HepG2 (cell line): ENCODE measurements around the gene RASD1. TPM values are rescaled to one million over a fixed set of nuclear protein-coding genes. Genes with fewer than 3 reads are reported as not detected.

ENCODE experiments used
- ELF3 ChIP-seq: IDR thresholded peaks from 2 replicates; pipeline ENCODE4 v1.6.1; 2016; ENCODE audit warnings: missing genetic modification reagents, missing compliant biosample characterization
- FOXA3 ChIP-seq: IDR thresholded peaks from 2 replicates; pipeline ENCODE4 v1.6.1; 2016; ENCODE audit warnings: missing genetic modification reagents, missing compliant biosample characterization
- GLI4 ChIP-seq: sonication (generic); formaldehyde crosslinking; IDR thresholded peaks from 2 replicates; pipeline ENCODE4 v1.5.1; 2020; ENCODE audit warnings: missing genetic modification reagents, mild to moderate bottlenecking, moderate library complexity, borderline replicate concordance
- HNRNPH1 ChIP-seq: fragments of 200-400 bp; formaldehyde crosslinking; optimal IDR thresholded peaks from 2 replicates; pipeline ENCODE3; 2017; ENCODE audit warnings: mild to moderate bottlenecking, low read depth, low read length
- NKX3-1 ChIP-seq: sonication (generic); formaldehyde crosslinking; IDR thresholded peaks from 2 replicates; pipeline ENCODE4 v1.5.0; 2020; ENCODE audit warnings: missing genetic modification reagents
- SIX4 ChIP-seq: sonication (generic); formaldehyde crosslinking; IDR thresholded peaks from 2 replicates; pipeline ENCODE4 v1.4.0; 2020; ENCODE audit warnings: missing genetic modification reagents
- TOPORS ChIP-seq: sonication (generic); formaldehyde crosslinking; IDR thresholded peaks from 2 replicates; pipeline ENCODE4 v1.8.0; 2023; ENCODE audit warnings: mild to moderate bottlenecking, missing genetic modification reagents
- U2AF1 ChIP-seq: fragments of 200-400 bp; formaldehyde crosslinking; optimal IDR thresholded peaks from 2 replicates; pipeline ENCODE3; 2017; ENCODE audit warnings: mild to moderate bottlenecking, low read depth, low read length
- ZC3H13 ChIP-seq: sonication (generic); formaldehyde crosslinking; IDR thresholded peaks from 2 replicates; pipeline ENCODE4 v1.8.1; 2023; ENCODE audit warnings: mild to moderate bottlenecking, missing genetic modification reagents, moderate library complexity
- ZKSCAN5 ChIP-seq: sonication (generic); formaldehyde crosslinking; IDR thresholded peaks from 2 replicates; pipeline ENCODE4 v1.5.1; 2020; ENCODE audit warnings: mild to moderate bottlenecking, missing genetic modification reagents
- ZKSCAN8 ChIP-seq: IDR thresholded peaks from 2 replicates; pipeline ENCODE4 v1.6.1; 2016; ENCODE audit warnings: borderline replicate concordance, missing genetic modification reagents, missing compliant biosample characterization
- ZNF180 ChIP-seq: sonication (generic); formaldehyde crosslinking; IDR thresholded peaks from 2 replicates; pipeline ENCODE4 v1.4.0; 2020; ENCODE audit warnings: low read depth, missing genetic modification reagents, borderline replicate concordance
- ZNF30 ChIP-seq: sonication (generic); formaldehyde crosslinking; IDR thresholded peaks from 2 replicates; pipeline ENCODE4 v1.5.0; 2020; ENCODE audit warnings: mild to moderate bottlenecking, missing genetic modification reagents
- ZNF564 ChIP-seq: sonication (generic); formaldehyde crosslinking; IDR thresholded peaks from 2 replicates; pipeline ENCODE4 v1.8.1; 2023; ENCODE audit warnings: mild to moderate bottlenecking, missing genetic modification reagents
- ZNF777 ChIP-seq: sonication (generic); formaldehyde crosslinking; IDR thresholded peaks from 2 replicates; pipeline ENCODE4 v1.4.0; 2020; ENCODE audit warnings: missing genetic modification reagents
- ZNF788 ChIP-seq: sonication (generic); formaldehyde crosslinking; IDR thresholded peaks from 2 replicates; pipeline ENCODE4 v1.5.0; 2020; ENCODE audit warnings: mild to moderate bottlenecking, missing genetic modification reagents, borderline replicate concordance
- polyA plus RNA-seq, 8 experiments: library from polyadenylated mRNA; depleted of rRNA in 3 of 8; stranded (reverse) in 7 of 8; unstranded in 1 of 8; fragments of >200 nt; fragmentation: Illumina TruSeq in 4 of 8; extraction: Trizol in 4 of 8; gene quantifications; 2 replicates each; pipeline versions ENCODE4 v1.2.1 to v1.2.3, GENCODE V29; 2011 to 2016; ENCODE audit warnings: low read depth in 4 of 8, missing spikeins in 1 of 8, mixed read lengths in 1 of 8; ENCODE audit not compliant: insufficient read depth in 1 of 8
- total RNA-seq, 5 experiments: library from RNA; depleted of rRNA; stranded (reverse); fragments of >200 nt; fragmentation: Illumina TruSeq; extraction: Trizol; gene quantifications; 2 replicates each; pipeline ENCODE4 v1.2.3, GENCODE V29; 2016; ENCODE audit warnings: low read depth in 1 of 5
- TF ChIP-seq, protein P1 (sequence below): sonication (generic); formaldehyde crosslinking; IDR thresholded peaks from 2 replicates; pipeline ENCODE4 v1.4.0; 2020; ENCODE audit warnings: missing genetic modification reagents, mild to moderate bottlenecking, borderline replicate concordance
- TF ChIP-seq, protein P2 (sequence below): sonication (generic); formaldehyde crosslinking; IDR thresholded peaks from 2 replicates; pipeline ENCODE4 v1.5.0; 2020; ENCODE audit warnings: missing genetic modification reagents, mild to moderate bottlenecking, borderline replicate concordance
- TF ChIP-seq, protein P3 (sequence below): sonication (generic); formaldehyde crosslinking; IDR thresholded peaks from 2 replicates; pipeline ENCODE4 v1.4.0; 2020; ENCODE audit warnings: mild to moderate bottlenecking, missing genetic modification reagents
- TF ChIP-seq, protein P4 (sequence below): sonication (generic); formaldehyde crosslinking; IDR thresholded peaks from 2 replicates; pipeline ENCODE4 v1.8.0; 2022; ENCODE audit warnings: missing genetic modification reagents, mild to moderate bottlenecking, borderline replicate concordance
- TF ChIP-seq, protein P5 (sequence below): sonication (generic); formaldehyde crosslinking; IDR thresholded peaks from 2 replicates; pipeline ENCODE4 v1.8.0; 2022; ENCODE audit warnings: missing genetic modification reagents, mild to moderate bottlenecking, moderate library complexity, borderline replicate concordance

The RASD1 gene
- total and polyA plus RNA-seq, 2 of the 13 experiments (the other 11 are each of a cell fraction or from before 2014, with no cell fraction given): 1.6 to 4.2 TPM

DNA sequence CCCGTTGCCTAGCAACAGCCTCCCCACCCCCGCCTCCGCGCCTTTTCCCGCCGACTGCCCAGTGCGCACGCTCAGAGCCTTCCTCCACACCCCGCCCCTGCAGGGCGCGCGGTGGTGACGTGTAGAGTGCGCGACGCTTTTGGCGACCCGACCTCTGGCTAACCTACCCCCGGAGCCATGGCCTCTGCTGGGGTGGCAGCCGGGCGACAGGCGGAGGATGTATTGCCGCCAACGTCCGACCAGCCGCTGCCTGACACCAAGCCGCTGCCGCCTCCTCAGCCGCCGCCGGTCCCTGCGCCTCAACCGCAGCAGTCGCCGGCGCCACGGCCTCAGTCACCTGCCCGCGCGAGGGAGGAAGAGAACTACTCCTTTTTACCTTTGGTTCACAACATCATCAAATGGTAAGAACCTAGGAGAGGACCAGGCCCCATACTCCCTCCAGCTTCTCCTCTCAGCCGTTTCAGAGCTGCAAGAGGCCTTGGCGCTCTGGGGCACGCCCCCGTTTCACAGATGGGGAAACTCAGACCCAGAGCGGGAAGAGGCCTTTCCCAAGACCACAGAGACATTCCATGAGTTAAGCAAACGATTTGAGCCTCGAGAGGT lies 19.2 kb downstream of the RASD1 start, which contains the start of gene MED9 (continued):
- TF ChIP-seq, protein P1, sequence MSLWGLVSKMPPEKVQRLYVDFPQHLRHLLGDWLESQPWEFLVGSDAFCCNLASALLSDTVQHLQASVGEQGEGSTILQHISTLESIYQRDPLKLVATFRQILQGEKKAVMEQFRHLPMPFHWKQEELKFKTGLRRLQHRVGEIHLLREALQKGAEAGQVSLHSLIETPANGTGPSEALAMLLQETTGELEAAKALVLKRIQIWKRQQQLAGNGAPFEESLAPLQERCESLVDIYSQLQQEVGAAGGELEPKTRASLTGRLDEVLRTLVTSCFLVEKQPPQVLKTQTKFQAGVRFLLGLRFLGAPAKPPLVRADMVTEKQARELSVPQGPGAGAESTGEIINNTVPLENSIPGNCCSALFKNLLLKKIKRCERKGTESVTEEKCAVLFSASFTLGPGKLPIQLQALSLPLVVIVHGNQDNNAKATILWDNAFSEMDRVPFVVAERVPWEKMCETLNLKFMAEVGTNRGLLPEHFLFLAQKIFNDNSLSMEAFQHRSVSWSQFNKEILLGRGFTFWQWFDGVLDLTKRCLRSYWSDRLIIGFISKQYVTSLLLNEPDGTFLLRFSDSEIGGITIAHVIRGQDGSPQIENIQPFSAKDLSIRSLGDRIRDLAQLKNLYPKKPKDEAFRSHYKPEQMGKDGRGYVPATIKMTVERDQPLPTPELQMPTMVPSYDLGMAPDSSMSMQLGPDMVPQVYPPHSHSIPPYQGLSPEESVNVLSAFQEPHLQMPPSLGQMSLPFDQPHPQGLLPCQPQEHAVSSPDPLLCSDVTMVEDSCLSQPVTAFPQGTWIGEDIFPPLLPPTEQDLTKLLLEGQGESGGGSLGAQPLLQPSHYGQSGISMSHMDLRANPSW: peak; percentile 39; the same call in 1 of the 2 replicates
- TF ChIP-seq, protein P2, sequence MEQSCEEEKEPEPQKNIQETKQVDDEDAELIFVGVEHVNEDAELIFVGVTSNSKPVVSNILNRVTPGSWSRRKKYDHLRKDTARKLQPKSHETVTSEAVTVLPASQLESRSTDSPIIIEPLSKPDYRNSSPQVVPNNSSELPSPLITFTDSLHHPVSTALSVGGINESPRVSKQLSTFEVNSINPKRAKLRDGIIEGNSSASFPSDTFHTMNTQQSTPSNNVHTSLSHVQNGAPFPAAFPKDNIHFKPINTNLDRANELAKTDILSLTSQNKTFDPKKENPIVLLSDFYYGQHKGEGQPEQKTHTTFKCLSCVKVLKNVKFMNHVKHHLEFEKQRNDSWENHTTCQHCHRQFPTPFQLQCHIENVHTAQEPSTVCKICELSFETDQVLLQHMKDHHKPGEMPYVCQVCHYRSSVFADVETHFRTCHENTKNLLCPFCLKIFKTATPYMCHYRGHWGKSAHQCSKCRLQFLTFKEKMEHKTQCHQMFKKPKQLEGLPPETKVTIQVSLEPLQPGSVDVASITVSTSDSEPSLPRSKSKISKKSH: peak; percentile 62; the same call in 1 of the 2 replicates
- no peak for TF ChIP-seq U2AF1
- TF ChIP-seq TOPORS (CRISPR knock-in tag): peak; percentile 55; the same call in 1 of the 2 replicates
- TF ChIP-seq, protein P3, sequence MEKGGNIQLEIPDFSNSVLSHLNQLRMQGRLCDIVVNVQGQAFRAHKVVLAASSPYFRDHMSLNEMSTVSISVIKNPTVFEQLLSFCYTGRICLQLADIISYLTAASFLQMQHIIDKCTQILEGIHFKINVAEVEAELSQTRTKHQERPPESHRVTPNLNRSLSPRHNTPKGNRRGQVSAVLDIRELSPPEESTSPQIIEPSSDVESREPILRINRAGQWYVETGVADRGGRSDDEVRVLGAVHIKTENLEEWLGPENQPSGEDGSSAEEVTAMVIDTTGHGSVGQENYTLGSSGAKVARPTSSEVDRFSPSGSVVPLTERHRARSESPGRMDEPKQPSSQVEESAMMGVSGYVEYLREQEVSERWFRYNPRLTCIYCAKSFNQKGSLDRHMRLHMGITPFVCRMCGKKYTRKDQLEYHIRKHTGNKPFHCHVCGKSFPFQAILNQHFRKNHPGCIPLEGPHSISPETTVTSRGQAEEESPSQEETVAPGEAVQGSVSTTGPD (CRISPR knock-in tag): no peak
- TF ChIP-seq HNRNPH1: no peak
- TF ChIP-seq GLI4: peak; percentile 48; the same call in 1 of the 2 replicates
- TF ChIP-seq ZKSCAN8 (CRISPR knock-in tag): peak; percentile 26; the same call in 1 of the 2 replicates
- TF ChIP-seq FOXA3 (CRISPR knock-in tag): peak; percentile 51
- no peak for TF ChIP-seq ZNF30 (CRISPR knock-in tag)
- peak; percentile 42; the same call in 1 of the 2 replicates for TF ChIP-seq ZNF777
- TF ChIP-seq ZKSCAN5 (CRISPR knock-in tag): no peak
- TF ChIP-seq, protein P4, sequence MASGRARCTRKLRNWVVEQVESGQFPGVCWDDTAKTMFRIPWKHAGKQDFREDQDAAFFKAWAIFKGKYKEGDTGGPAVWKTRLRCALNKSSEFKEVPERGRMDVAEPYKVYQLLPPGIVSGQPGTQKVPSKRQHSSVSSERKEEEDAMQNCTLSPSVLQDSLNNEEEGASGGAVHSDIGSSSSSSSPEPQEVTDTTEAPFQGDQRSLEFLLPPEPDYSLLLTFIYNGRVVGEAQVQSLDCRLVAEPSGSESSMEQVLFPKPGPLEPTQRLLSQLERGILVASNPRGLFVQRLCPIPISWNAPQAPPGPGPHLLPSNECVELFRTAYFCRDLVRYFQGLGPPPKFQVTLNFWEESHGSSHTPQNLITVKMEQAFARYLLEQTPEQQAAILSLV: peak; percentile 88; the same call in 1 of the 2 replicates
- TF ChIP-seq ZNF180: no peak
- TF ChIP-seq NKX3-1 (CRISPR knock-in tag): 0 out of 2 replicates have a peak, but pooled peaks have one; percentile 32
- no peak for TF ChIP-seq ELF3 (CRISPR knock-in tag)
- TF ChIP-seq, protein P5, sequence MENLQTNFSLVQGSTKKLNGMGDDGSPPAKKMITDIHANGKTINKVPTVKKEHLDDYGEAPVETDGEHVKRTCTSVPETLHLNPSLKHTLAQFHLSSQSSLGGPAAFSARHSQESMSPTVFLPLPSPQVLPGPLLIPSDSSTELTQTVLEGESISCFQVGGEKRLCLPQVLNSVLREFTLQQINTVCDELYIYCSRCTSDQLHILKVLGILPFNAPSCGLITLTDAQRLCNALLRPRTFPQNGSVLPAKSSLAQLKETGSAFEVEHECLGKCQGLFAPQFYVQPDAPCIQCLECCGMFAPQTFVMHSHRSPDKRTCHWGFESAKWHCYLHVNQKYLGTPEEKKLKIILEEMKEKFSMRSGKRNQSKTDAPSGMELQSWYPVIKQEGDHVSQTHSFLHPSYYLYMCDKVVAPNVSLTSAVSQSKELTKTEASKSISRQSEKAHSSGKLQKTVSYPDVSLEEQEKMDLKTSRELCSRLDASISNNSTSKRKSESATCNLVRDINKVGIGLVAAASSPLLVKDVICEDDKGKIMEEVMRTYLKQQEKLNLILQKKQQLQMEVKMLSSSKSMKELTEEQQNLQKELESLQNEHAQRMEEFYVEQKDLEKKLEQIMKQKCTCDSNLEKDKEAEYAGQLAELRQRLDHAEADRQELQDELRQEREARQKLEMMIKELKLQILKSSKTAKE (CRISPR knock-in tag): peak; percentile 56; the same call in 1 of the 2 replicates
- TF ChIP-seq ZNF788 (CRISPR knock-in tag): peak; percentile 59; the same call in 1 of the 2 replicates
- TF ChIP-seq SIX4 (CRISPR knock-in tag): no peak
- 0 out of 2 replicates have a peak, but pooled peaks have one; percentile 39 for TF ChIP-seq ZC3H13 (CRISPR knock-in tag)
- TF ChIP-seq ZNF564 (CRISPR knock-in tag): no peak
